K562 (cell line): ENCODE data around the gene NLRX1. TPM values are rescaled to one million over a fixed set of nuclear protein-coding genes. Genes with fewer than 3 reads are reported as not detected.
A peak's percentile ranks its signal among the peaks of the same experiment; 100 is the strongest.

Experiments used
- ATAC-seq: fragments of 200-7000 bp; cut with Tn5 transposase; 3 replicates; pipeline ENCODE4 v1.9.1; 2020; ENCODE audit warnings: moderate library complexity
- BruUV-seq: library from RNA; stranded (reverse); fragments of 400-500 nt; replicated peaks from 2 replicates; lab custom pipeline; 2021; lab: Mats Ljungman, UMichigan
- CTCF ChIA-PET: fragments of 300-600 bp; formaldehyde crosslinking; extraction: SDS; loops from one replicate; lab custom pipeline; 2021; ENCODE audit warnings: low intra/inter-chr PET ratio; lab: Yijun Ruan, JAX
- POLR2A ChIA-PET: fragments of 300-600, 350-650 bp; sonication (Branson Sonifier 250); formaldehyde crosslinking; extraction: SDS; loops from one replicate; lab custom pipeline; 2021; ENCODE audit warnings: antibody characterized with exemption, inconsistent platforms; lab: Yijun Ruan, JAX
- DNase-seq, 4 experiments: peaks; one replicate each; pipeline versions ENCODE4 v3.0.0 to v3.0.0-alpha.2; 2011 to 2018; ENCODE audit warnings: low spot score in 3 of 4, mixed read lengths in 3 of 4; ENCODE audit errors: extremely low read depth in 1 of 4
- FAIRE-seq: peaks from 2 replicates; lab custom pipeline; 2011; peaks lifted over from hg19 to GRCh38; lab: Jason Lieb, UNC
- H2AFZ ChIP-seq: 2 replicates; pipeline ENCODE4 v1.6.0; 2011; ENCODE audit warnings: low read depth, low read length, control low read depth, inconsistent platforms
- H3K27ac ChIP-seq: fragments of 200-600 bp; 3 replicates; pipeline ENCODE4 v1.8.0; 2011; ENCODE audit warnings: low read depth, mild to moderate bottlenecking, control low read depth, inconsistent platforms, low read length, moderate library complexity, mixed read lengths; ENCODE audit errors: extremely low read depth
- H3K27me3 ChIP-seq, 2 experiments: fragments of 300-600 bp in 1 of 2; 2 replicates in 1 of 2; 3 replicates in 1 of 2; pipeline versions ENCODE4 v1.6.0 to v1.8.0; 2011; ENCODE audit warnings: inconsistent platforms in 2 of 2, low read length in 2 of 2, mild to moderate bottlenecking in 1 of 2, mixed read lengths in 1 of 2, moderate library complexity in 1 of 2; ENCODE audit not compliant: control insufficient read depth in 2 of 2, insufficient read depth in 2 of 2
- H3K36me3 ChIP-seq: fragments of 300-600 bp; 3 replicates; pipeline ENCODE4 v1.8.0; 2011; ENCODE audit warnings: mild to moderate bottlenecking, low read length, inconsistent platforms; ENCODE audit not compliant: control insufficient read depth, insufficient read depth
- H3K4me1 ChIP-seq, 2 experiments: fragments of 200-600 bp in 1 of 2; replicated peaks in 1 of 2; 2 replicates in 1 of 2; 3 replicates in 1 of 2; pipeline versions ENCODE4 v1.5.1 to v1.8.0; 2011; ENCODE audit warnings: inconsistent platforms in 2 of 2, low read length in 2 of 2, mild to moderate bottlenecking in 1 of 2, mixed read lengths in 1 of 2, moderate library complexity in 1 of 2; ENCODE audit not compliant: control insufficient read depth in 2 of 2, insufficient read depth in 2 of 2
- H3K4me2 ChIP-seq: 2 replicates; pipeline ENCODE4 v1.6.1; 2011; ENCODE audit warnings: low read length, control low read depth, inconsistent platforms, mixed read lengths; ENCODE audit not compliant: insufficient read depth
- H3K4me3 ChIP-seq: fragments of 200-600 bp; sonication (generic), shearing (Covaris generic); 2 replicates; pipeline ENCODE4 v1.5.1; 2016; ENCODE audit warnings: control low read depth, inconsistent platforms
- H3K79me2 ChIP-seq: fragments of 200-600 bp; 3 replicates; pipeline ENCODE4 v1.8.0; 2011; ENCODE audit warnings: low read length, inconsistent platforms; ENCODE audit not compliant: control insufficient read depth, insufficient read depth
- H3K9ac ChIP-seq, 2 experiments: 2 replicates each; pipeline versions ENCODE4 v1.6.0 to v1.6.1; 2011; ENCODE audit warnings: low read depth in 2 of 2, low read length in 2 of 2, control low read depth in 1 of 2, inconsistent platforms in 1 of 2, mild to moderate bottlenecking in 1 of 2, mixed read lengths in 1 of 2; ENCODE audit not compliant: insufficient read depth in 1 of 2
- H3K9me1 ChIP-seq: one replicate; pipeline ENCODE4 v1.6.0; 2011; ENCODE audit warnings: inconsistent platforms, mild to moderate bottlenecking, low read length, moderate library complexity; ENCODE audit not compliant: control insufficient read depth, insufficient read depth
- H3K9me3 ChIP-seq: replicated peaks from 2 replicates; pipeline ENCODE4 v1.5.1; 2011; ENCODE audit warnings: low read depth, low read length, inconsistent platforms; ENCODE audit not compliant: control insufficient read depth, insufficient read depth
- H4K20me1 ChIP-seq: replicated peaks from 2 replicates; pipeline ENCODE4 v1.6.1; 2011; ENCODE audit warnings: low read length, inconsistent platforms, mixed read lengths; ENCODE audit not compliant: control insufficient read depth, insufficient read depth
- BRCA1 ChIP-seq, 2 experiments: fragments of 450-650 bp in 1 of 2; sonication (generic) in 1 of 2; formaldehyde crosslinking in 1 of 2; IDR thresholded peaks; 2 replicates each; pipeline versions ENCODE4 v1.5.0 to v1.6.1; 2017 to 2020; ENCODE audit warnings: mild to moderate bottlenecking in 1 of 2, missing genetic modification reagents in 1 of 2
- CC2D1A ChIP-seq: fragments of 450-650 bp; IDR thresholded peaks from 2 replicates; pipeline ENCODE4 v1.6.1; 2017; ENCODE audit warnings: mild to moderate bottlenecking
- CREM ChIP-seq: IDR thresholded peaks from 2 replicates; pipeline ENCODE4 v1.6.1; 2014; ENCODE audit warnings: antibody characterized with exemption, low read depth
- GATAD2A ChIP-seq: fragments of 450-650 bp; IDR thresholded peaks from 2 replicates; pipeline ENCODE4 v1.6.1; 2017
- GTF2E2 ChIP-seq: fragments of 200-800 bp; sonication (Bioruptor generic); IDR thresholded peaks from 2 replicates; pipeline ENCODE4 v1.6.1; 2016; ENCODE audit warnings: missing genetic modification characterization, missing compliant biosample characterization
- MEF2A ChIP-seq: IDR thresholded peaks from 2 replicates; pipeline ENCODE4 v1.6.1; 2011; ENCODE audit warnings: low read depth, mild to moderate bottlenecking, low read length, moderate library complexity; ENCODE audit not compliant: control insufficient read depth
- SMAD2 ChIP-seq: fragments of 150-350 bp; IDR thresholded peaks from 2 replicates; pipeline ENCODE4 v1.6.1; 2014; ENCODE audit warnings: low read depth, mild to moderate bottlenecking, low read length
- TAF7 ChIP-seq: fragments of 450-650 bp; IDR thresholded peaks from 2 replicates; pipeline ENCODE4 v1.6.1; 2016; ENCODE audit warnings: missing genetic modification characterization, missing compliant biosample characterization
- TRIM28 ChIP-seq: fragments of 450-650 bp; IDR thresholded peaks from 2 replicates; pipeline ENCODE4 v1.6.1; 2017
- ZBTB1 ChIP-seq: sonication (generic); formaldehyde crosslinking; IDR thresholded peaks from 2 replicates; pipeline ENCODE4 v1.8.1; 2023; ENCODE audit warnings: missing genetic modification reagents, low read depth, mild to moderate bottlenecking, borderline replicate concordance
- ZNF263 ChIP-seq: sonication (generic); formaldehyde crosslinking; IDR thresholded peaks from 2 replicates; pipeline ENCODE4 v1.8.0; 2022; ENCODE audit warnings: mild to moderate bottlenecking, missing genetic modification reagents, borderline replicate concordance
- ZNF347 ChIP-seq: fragments of 450-650 bp; formaldehyde crosslinking; IDR thresholded peaks from 2 replicates; pipeline ENCODE4 v1.4.0; 2020; ENCODE audit warnings: low read depth, mild to moderate bottlenecking, moderate library complexity
- WGBS: fragments of 100-300 bp; shearing (Covaris generic); methylation state at CpG from one replicate; pipeline ENCODE4 v1.1.6; 2016; ENCODE audit warnings: low coverage, mixed read lengths; ENCODE audit not compliant: insufficient coverage; ENCODE audit errors: missing lambda C conversion rate; 5-methylcytosine and 5-hydroxymethylcytosine counted together
- in situ Hi-C: fragments of 300-500 bp; cut with MboI; formaldehyde crosslinking; loops from 4 replicates; pipeline ENCODE4 v1.15.0; 2018; ENCODE audit warnings: inconsistent platforms, mixed read lengths
- intact Hi-C: fragments of 100-400 bp; cut with micrococcal nuclease; formaldehyde crosslinking; loops from 2 replicates; pipeline ENCODE4 v1.14.2; 2022
- polyA plus RNA-seq, 8 experiments: library from polyadenylated mRNA; depleted of rRNA in 4 of 8; stranded (reverse) in 5 of 8; unstranded in 3 of 8; fragments of >200 nt; fragmentation: Nextera tagmentation in 2 of 8; fragmentation: Illumina TruSeq in 1 of 8; extraction: Ambion mirVana in 2 of 8; extraction: Trizol in 1 of 8; gene quantifications; 2 replicates each; pipeline versions ENCODE4 v1.2.1 to v1.2.3, GENCODE V29; 2011 to 2014; ENCODE audit warnings: inconsistent platforms in 1 of 8, missing spikeins in 1 of 8
- total RNA-seq, 7 experiments: library from RNA; depleted of rRNA in 6 of 7; stranded (reverse); fragments of >200 nt in 6 of 7; fragmentation: Illumina TruSeq in 2 of 7; extraction: Trizol in 2 of 7; gene quantifications; 2 replicates each; pipeline versions ENCODE4 v1.2.1 to v1.2.3, GENCODE V29; 2011 to 2021; ENCODE audit warnings: low replicate concordance in 1 of 7
- TF ChIP-seq, protein P1 (sequence below): fragments of 250-450 bp; sonication (Bioruptor Pico); IDR thresholded peaks from 2 replicates; pipeline ENCODE4 v1.5.0; 2020; ENCODE audit warnings: mild to moderate bottlenecking
- TF ChIP-seq, protein P2 (sequence below), 3 experiments: fragments of 200-800 bp in 1 of 3; sonication (Bioruptor generic) in 1 of 3; sonication (generic) in 1 of 3; formaldehyde crosslinking in 1 of 3; IDR thresholded peaks; 2 replicates each; pipeline versions ENCODE4 v1.6.1 to v1.8.0; 2016 to 2022; ENCODE audit warnings: mild to moderate bottlenecking in 2 of 3, missing compliant biosample characterization in 2 of 3, missing genetic modification characterization in 2 of 3, missing genetic modification reagents in 1 of 3

NLRX1 gene
- total and polyA plus RNA-seq, 9 of the 15 experiments (the other 6 are each of a cell fraction or from before 2014, with no cell fraction given) = 0.04 to 2.3 (median 0.69) TPM

DNA sequence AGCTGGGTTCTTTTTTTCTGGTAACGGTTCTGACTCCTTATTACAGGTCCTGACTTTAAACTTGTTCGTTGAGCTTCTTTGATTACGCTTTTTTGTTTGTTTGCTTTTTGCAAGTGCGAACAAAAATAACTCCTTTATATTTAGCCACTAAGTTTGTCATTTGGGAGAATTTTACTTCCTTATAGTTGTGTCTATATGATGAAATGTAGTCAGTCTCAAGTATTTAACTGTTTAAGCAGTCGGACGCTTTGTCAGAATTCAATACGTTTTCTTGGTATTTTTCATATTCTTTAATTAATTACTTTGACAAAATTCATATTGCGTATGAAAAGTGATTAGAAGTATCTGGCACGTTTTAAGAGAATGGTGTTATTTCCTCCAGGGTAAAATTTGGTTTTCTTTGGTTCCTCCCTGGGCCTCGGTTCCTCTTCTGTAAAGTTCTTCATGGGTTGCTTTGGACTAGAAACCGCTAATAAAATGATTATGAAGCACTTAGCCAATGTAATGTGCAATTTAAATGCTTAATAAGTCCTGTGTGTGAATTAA lies 39.0 kb downstream of the NLRX1 start:
- Histone ChIP-seq H3K27me3 (no peaks in the 10 kb centered on the region), H3K9me3 (no peaks in the 10 kb centered on the region), H3K9me1 (no peaks in the 10 kb centered on the region), H3K79me2 (peaks cover 51% of the 10 kb centered on the region), H3K4me3 (peak overlapping the region; percentile 96), H3K4me2 (peak overlapping the region; percentile 84), H3K4me1 (peaks cover 13% of the 10 kb centered on the region in 2 experiments; a peak in 4 of 5 replicates), H3K27ac (0 out of 3 replicates have a peak overlapping the region, but pooled peaks have one; percentile 3), H3K9ac (peak overlapping the region in 1 of 2 experiments; percentile 44; a peak in 1 of 4 replicates), H3K36me3 (no peaks in the 10 kb centered on the region), H2AFZ (no peak overlapping the region), H4K20me1 (0 out of 2 replicates have a peak, but pooled peaks cover 7% of the 10 kb centered on the region)
- no peak for TF ChIP-seq SMAD2
- TF ChIP-seq, protein P1, sequence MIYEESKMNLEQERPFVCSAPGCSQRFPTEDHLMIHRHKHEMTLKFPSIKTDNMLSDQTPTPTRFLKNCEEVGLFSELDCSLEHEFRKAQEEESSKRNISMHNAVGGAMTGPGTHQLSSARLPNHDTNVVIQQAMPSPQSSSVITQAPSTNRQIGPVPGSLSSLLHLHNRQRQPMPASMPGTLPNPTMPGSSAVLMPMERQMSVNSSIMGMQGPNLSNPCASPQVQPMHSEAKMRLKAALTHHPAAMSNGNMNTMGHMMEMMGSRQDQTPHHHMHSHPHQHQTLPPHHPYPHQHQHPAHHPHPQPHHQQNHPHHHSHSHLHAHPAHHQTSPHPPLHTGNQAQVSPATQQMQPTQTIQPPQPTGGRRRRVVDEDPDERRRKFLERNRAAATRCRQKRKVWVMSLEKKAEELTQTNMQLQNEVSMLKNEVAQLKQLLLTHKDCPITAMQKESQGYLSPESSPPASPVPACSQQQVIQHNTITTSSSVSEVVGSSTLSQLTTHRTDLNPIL = no peak
- TF ChIP-seq GATAD2A = no peak
- no peak for TF ChIP-seq TAF7 (tag)
- TF ChIP-seq MEF2A = no peak
- TF ChIP-seq BRCA1 (IDR thresholded peaks at IDR 0.05) = no peak
- TF ChIP-seq BRCA1 (CRISPR knock-in tag; IDR thresholded peaks at IDR 0.05) = no peak
- no peak for TF ChIP-seq GTF2E2 (tag)
- no peak for TF ChIP-seq ZNF347
- TF ChIP-seq, protein P2, sequence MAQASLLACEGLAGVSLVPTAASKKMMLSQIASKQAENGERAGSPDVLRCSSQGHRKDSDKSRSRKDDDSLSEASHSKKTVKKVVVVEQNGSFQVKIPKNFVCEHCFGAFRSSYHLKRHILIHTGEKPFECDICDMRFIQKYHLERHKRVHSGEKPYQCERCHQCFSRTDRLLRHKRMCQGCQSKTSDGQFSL (CRISPR knock-in tag; IDR thresholded peaks at IDR 0.05) = no peak
- TF ChIP-seq, protein P2 (tag; IDR thresholded peaks at IDR 0.05) = no peak
- no peak for TF ChIP-seq ZBTB1 (CRISPR knock-in tag)
- TF ChIP-seq CC2D1A = no peak
- TF ChIP-seq TRIM28 = no peak
- no peak for TF ChIP-seq CREM
- no peak for TF ChIP-seq ZNF263 (CRISPR knock-in tag)
- DNase-seq = no peak
- WGBS = 44% methylated on average over 11 of the region's 11 CpGs
- intact Hi-C loops (loop anchor here (1.0 to 2.0 kb wide), 2 partner anchors 77 to 111 kb away; no protein-coding TSS in a partner anchor), in situ Hi-C loops (no loop called here)
- POLR2A ChIA-PET = interaction anchor here (0.6 to 1.0 kb wide), 2 partner anchors 14 to 169 kb away, joined by 3 to 7 read pairs; no protein-coding TSS in a partner anchor
- FAIRE-seq = peak; percentile 83
- BruUV-seq = no TSS peak
- ATAC-seq = no peak
- CTCF ChIA-PET = no interaction called here
